ENCODE measurements around the gene LRIG1. TPM values are rescaled to one million over a fixed set of nuclear protein-coding genes. Genes with fewer than 3 reads are reported as not detected.

LRIG1 gene
- total RNA-seq, 1 donor = 14.1 TPM

GRCh38 chr3:66534304-66534845, 33.6 kb upstream of the LRIG1 start:
- DNase-seq (ENCODE audit: insufficient read length, low spot score, missing footprints) = no peak
- no peaks in the 10 kb centered on the region for H4K20me1 ChIP-seq (ENCODE audit: insufficient read depth, low read length)
- no peak for TF ChIP-seq CTCF (IDR thresholded peaks at IDR 0.05; ENCODE audit: extremely low read depth, low read depth, low read length)
- no peaks in the 10 kb centered on the region for H3K9me3 ChIP-seq (ENCODE audit: low read depth, low read length)
- H2AFZ ChIP-seq (ENCODE audit: low read length) = no peak overlapping the region
- no peak overlapping the region for H3K4me2 ChIP-seq (ENCODE audit: insufficient read depth, low read length)
- H3K79me2 ChIP-seq (ENCODE audit: insufficient read depth, low read length) = no peaks in the 10 kb centered on the region
- H3K36me3 ChIP-seq (ENCODE audit: insufficient read depth, low read length) = no peaks in the 10 kb centered on the region
- no peaks in the 10 kb centered on the region for H3K27me3 ChIP-seq (ENCODE audit: insufficient read depth, low read length)
- H3K4me3 ChIP-seq (ENCODE audit: insufficient read depth, low read length) = no peak overlapping the region
- no peaks in the 10 kb centered on the region for H3K4me1 ChIP-seq (ENCODE audit: insufficient read depth, low read length)
- no peak overlapping the region for H3K27ac ChIP-seq (ENCODE audit: low read depth, low read length)

- Histone ChIP-seq H2AFZ (ENCODE audit: low read length) (no peak overlapping the region), H3K4me3 (ENCODE audit: insufficient read depth, low read length) (no peak overlapping the region), H3K9me3 (ENCODE audit: low read depth, low read length) (no peaks in the 10 kb centered on the region), H3K4me1 (ENCODE audit: insufficient read depth, low read length) (no peaks in the 10 kb centered on the region), H3K27ac (ENCODE audit: low read depth, low read length) (no peak overlapping the region), H3K36me3 (ENCODE audit: insufficient read depth, low read length) (no peaks in the 10 kb centered on the region), H4K20me1 (ENCODE audit: insufficient read depth, low read length) (no peaks in the 10 kb centered on the region), H3K27me3 (ENCODE audit: insufficient read depth, low read length) (no peaks in the 10 kb centered on the region), H3K79me2 (ENCODE audit: insufficient read depth, low read length) (no peaks in the 10 kb centered on the region), H3K4me2 (ENCODE audit: insufficient read depth, low read length) (no peak overlapping the region)
- no peak for DNase-seq (ENCODE audit: insufficient read length, low spot score, missing footprints)
- no peak for TF ChIP-seq CTCF (IDR thresholded peaks at IDR 0.05; ENCODE audit: extremely low read depth, low read depth, low read length)
Observed at GRCh38 chr3:66532613-66533012, 31.8 kb upstream of the LRIG1 start.

- Histone ChIP-seq H3K9me3 (ENCODE audit: low read depth, low read length) (no peaks in the 10 kb centered on the region), H4K20me1 (ENCODE audit: insufficient read depth, low read length) (no peaks in the 10 kb centered on the region), H3K27ac (ENCODE audit: low read depth, low read length) (no peak overlapping the region), H2AFZ (ENCODE audit: low read length) (no peak overlapping the region), H3K79me2 (ENCODE audit: insufficient read depth, low read length) (no peaks in the 10 kb centered on the region), H3K4me2 (ENCODE audit: insufficient read depth, low read length) (no peak overlapping the region), H3K4me3 (ENCODE audit: insufficient read depth, low read length) (no peak overlapping the region), H3K27me3 (ENCODE audit: insufficient read depth, low read length) (no peaks in the 10 kb centered on the region), H3K36me3 (ENCODE audit: insufficient read depth, low read length) (no peaks in the 10 kb centered on the region), H3K4me1 (ENCODE audit: insufficient read depth, low read length) (no peaks in the 10 kb centered on the region)
- no peak for DNase-seq (ENCODE audit: insufficient read length, low spot score, missing footprints)
- TF ChIP-seq CTCF (IDR thresholded peaks at IDR 0.05; ENCODE audit: extremely low read depth, low read depth, low read length) = no peak
Observed at GRCh38 chr3:66532160-66532587, 31.4 kb upstream of the LRIG1 start.

- Histone ChIP-seq H3K27ac (ENCODE audit: low read depth, low read length) (no peak overlapping the region), H3K4me1 (ENCODE audit: insufficient read depth, low read length) (no peaks in the 10 kb centered on the region), H2AFZ (ENCODE audit: low read length) (no peak overlapping the region), H3K36me3 (ENCODE audit: insufficient read depth, low read length) (no peaks in the 10 kb centered on the region), H3K79me2 (ENCODE audit: insufficient read depth, low read length) (no peaks in the 10 kb centered on the region), H3K9me3 (ENCODE audit: low read depth, low read length) (no peaks in the 10 kb centered on the region), H3K27me3 (ENCODE audit: insufficient read depth, low read length) (no peaks in the 10 kb centered on the region), H3K4me3 (ENCODE audit: insufficient read depth, low read length) (no peak overlapping the region), H4K20me1 (ENCODE audit: insufficient read depth, low read length) (no peaks in the 10 kb centered on the region), H3K4me2 (ENCODE audit: insufficient read depth, low read length) (no peak overlapping the region)
- TF ChIP-seq CTCF (IDR thresholded peaks at IDR 0.05; ENCODE audit: extremely low read depth, low read depth, low read length) = no peak
- no peak for DNase-seq (ENCODE audit: insufficient read length, low spot score, missing footprints)
Observed at GRCh38 chr3:66531256-66531655, 30.4 kb upstream of the LRIG1 start.

All from osteoblast (primary cell).